Measurements from ENCODE around the gene L1TD1.

DNA sequence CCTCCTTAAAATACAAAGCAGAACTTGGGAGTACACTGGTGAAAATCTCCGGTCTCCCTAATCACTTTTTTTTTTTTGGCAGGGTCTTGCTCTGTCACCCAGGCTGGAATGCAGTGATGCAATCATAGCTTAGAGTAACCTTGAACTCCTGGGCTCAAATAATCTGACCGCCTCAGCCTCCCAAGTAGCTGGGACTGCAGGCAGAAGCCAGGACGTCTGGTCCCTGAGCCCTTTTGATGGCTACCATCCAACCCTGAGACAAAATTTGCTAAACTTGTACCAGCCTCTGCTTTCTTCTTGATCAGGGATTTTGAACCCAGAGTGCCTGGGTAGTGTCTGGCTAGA lies 4.1 kb downstream of the L1TD1 start:
- TF ChIP-seq EZH2phosphoT487 (IDR thresholded peaks at IDR 0.05; ENCODE audit: borderline replicate concordance, low read length), result no peak
- TF ChIP-seq, protein P1, sequence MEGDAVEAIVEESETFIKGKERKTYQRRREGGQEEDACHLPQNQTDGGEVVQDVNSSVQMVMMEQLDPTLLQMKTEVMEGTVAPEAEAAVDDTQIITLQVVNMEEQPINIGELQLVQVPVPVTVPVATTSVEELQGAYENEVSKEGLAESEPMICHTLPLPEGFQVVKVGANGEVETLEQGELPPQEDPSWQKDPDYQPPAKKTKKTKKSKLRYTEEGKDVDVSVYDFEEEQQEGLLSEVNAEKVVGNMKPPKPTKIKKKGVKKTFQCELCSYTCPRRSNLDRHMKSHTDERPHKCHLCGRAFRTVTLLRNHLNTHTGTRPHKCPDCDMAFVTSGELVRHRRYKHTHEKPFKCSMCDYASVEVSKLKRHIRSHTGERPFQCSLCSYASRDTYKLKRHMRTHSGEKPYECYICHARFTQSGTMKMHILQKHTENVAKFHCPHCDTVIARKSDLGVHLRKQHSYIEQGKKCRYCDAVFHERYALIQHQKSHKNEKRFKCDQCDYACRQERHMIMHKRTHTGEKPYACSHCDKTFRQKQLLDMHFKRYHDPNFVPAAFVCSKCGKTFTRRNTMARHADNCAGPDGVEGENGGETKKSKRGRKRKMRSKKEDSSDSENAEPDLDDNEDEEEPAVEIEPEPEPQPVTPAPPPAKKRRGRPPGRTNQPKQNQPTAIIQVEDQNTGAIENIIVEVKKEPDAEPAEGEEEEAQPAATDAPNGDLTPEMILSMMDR (IDR thresholded peaks at IDR 0.05; ENCODE audit: low read depth, low read length, poor library complexity, severe bottlenecking), result no peak

Measured in DOHH2 (cell line).